SU-DHL-6 (cell line): ENCODE data around the gene CHPF2.

ENCODE experiments used
- CTCF ChIP-seq: fragments of 200-600 bp; sonication (generic); IDR thresholded peaks from one replicate; pipeline ENCODE4 v1.5.1; 2017; ENCODE audit warnings: antibody characterized with exemption, mild to moderate bottlenecking, low read length, moderate library complexity; ENCODE audit not compliant: insufficient read depth, poor library complexity, severe bottlenecking
- EZH2phosphoT487 ChIP-seq: fragments of 200-600 bp; sonication (generic), shearing (Covaris generic); conservative IDR thresholded peaks from 2 replicates; pipeline ENCODE4 v1.6.1; 2018; ENCODE audit warnings: mild to moderate bottlenecking, antibody characterized with exemption, low read length, moderate library complexity, mixed read lengths

DNA sequence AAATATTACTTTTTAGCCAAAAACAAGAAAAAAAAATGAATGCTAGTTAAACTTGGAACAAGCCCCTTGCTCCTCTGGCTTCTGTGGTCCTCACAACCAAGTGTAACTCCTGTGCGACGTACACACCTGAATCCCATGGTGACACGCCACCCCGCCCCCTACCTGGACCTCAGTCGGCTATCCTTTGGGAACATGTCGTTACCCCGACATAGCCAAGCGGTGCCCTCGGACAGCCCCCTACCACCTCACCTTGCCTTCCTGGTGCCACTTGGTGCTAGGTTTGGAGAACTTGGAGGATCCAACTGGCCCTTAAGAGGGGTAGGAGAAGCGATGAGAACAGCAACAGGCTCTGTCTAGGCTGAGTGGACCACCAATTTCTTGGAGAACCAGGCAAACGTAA lies 28.2 kb downstream of the CHPF2 start:
- no peak for TF ChIP-seq EZH2phosphoT487
- no peak for TF ChIP-seq CTCF
